Head of caudate nucleus (tissue), 42 donors: ENCODE results near the gene GDF11.

Experiments
- DNase-seq, 42 donors: peaks; one replicate each; pipeline versions ENCODE4 v3.0.0 to v3.0.0-alpha.2; 2020 to 2021; ENCODE audit warnings: mixed read lengths in 7 of 42
- intact Hi-C: fragments of 100-400 bp; cut with DNase I; formaldehyde crosslinking; loops from one replicate; pipeline ENCODE4 v1.15.0; 2022

GDF11 gene

GRCh38 chr12:55733858-55734257 is 9.1 kb upstream of the GDF11 start:
- intact Hi-C loops: no loop called here

GRCh38 chr12:55734595-55734994 is 8.3 kb upstream of the GDF11 start:
- intact Hi-C loops: no loop called here

More at GRCh38 chr12:55733858-55734257, 9.1 kb upstream of the GDF11 start:
- DNase-seq: no peak

GRCh38 chr12:55736076-55736475 is 6.8 kb upstream of the GDF11 start:
- intact Hi-C loops: loop anchor here (5.0 kb wide), 2 partner anchors 61 to 206 kb away; no protein-coding TSS in a partner anchor
- peak in 1 of 42 donors; percentile 10 for DNase-seq

More at GRCh38 chr12:55734595-55734994, 8.3 kb upstream of the GDF11 start:
- peak in 1 of 42 donors; percentile 12 for DNase-seq

GRCh38 chr12:55736780-55737580 is 5.9 kb upstream of the GDF11 start:
- intact Hi-C loops: loop anchor here (5.0 kb wide), 2 partner anchors 60 to 205 kb away; no protein-coding TSS in a partner anchor
- peak in 41 of 42 donors; percentile 44 to 89 (median 73) for DNase-seq

- intact Hi-C loops: loop anchor here (5.0 kb wide), 2 partner anchors 60 to 205 kb away; no protein-coding TSS in a partner anchor
- peak in 1 of 42 donors; percentile 11 for DNase-seq
These were observed 5.3 kb upstream of the GDF11 start for GRCh38 chr12:55737581-55738122.

GRCh38 chr12:55738123-55739024 is 4.5 kb upstream of the GDF11 start:
- intact Hi-C loops: loop anchor here (5.0 kb wide), 2 partner anchors 59 to 204 kb away; no protein-coding TSS in a partner anchor
- peak; percentile 71 to 97 (median 88) for DNase-seq

GRCh38 chr12:55739025-55739378 is 3.9 kb upstream of the GDF11 start:
- intact Hi-C loops: loop anchor here (5.0 kb wide), 2 partner anchors 58 to 203 kb away; no protein-coding TSS in a partner anchor
- no peak for DNase-seq

- intact Hi-C loops: loop anchor here (5.0 kb wide), 1 partner anchor 75 kb away; the partner anchor contains the start of genes ORMDL2 and SARNP
- DNase-seq: peak in 1 of 42 donors; percentile 18
These were observed 816 bp upstream of the GDF11 start for GRCh38 chr12:55741931-55742680.

GRCh38 chr12:55743406-55744339 is 751 bp downstream of the GDF11 start:
- intact Hi-C loops: loop anchor here (5.0 kb wide), 1 partner anchor 74 kb away; the partner anchor contains the start of genes ORMDL2 and SARNP
- peak in 26 of 42 donors; percentile 16 to 65 (median 48) for DNase-seq

- intact Hi-C loops: loop anchor here (5.0 kb wide), 1 partner anchor 73 kb away; the partner anchor contains the start of genes ORMDL2 and SARNP
- DNase-seq: no peak
These were observed 1.6 kb downstream of the GDF11 start for GRCh38 chr12:55744340-55745030.

- DNase-seq: peak in 11 of 42 donors; percentile 19 to 61 (median 35)
- intact Hi-C loops: no loop called here
These were observed 2.6 kb downstream of the GDF11 start for GRCh38 chr12:55745361-55746173.

GRCh38 chr12:55746174-55746912 is 3.4 kb downstream of the GDF11 start:
- intact Hi-C loops: no loop called here
- DNase-seq: peak in 2 of 42 donors; percentile 15 to 38

GRCh38 chr12:55746913-55747231 is 4.0 kb downstream of the GDF11 start:
- DNase-seq: no peak
- intact Hi-C loops: no loop called here

- intact Hi-C loops: no loop called here
- no peak for DNase-seq
These were observed 5.5 kb downstream of the GDF11 start for GRCh38 chr12:55748230-55748993.
